ENCODE data around the gene LIF.

GRCh38 chr22:30267382-30268302 lies 21.1 kb upstream of the LIF start:
- TF ChIP-seq MAFK (IDR thresholded peaks at IDR 0.05; ENCODE audit: low read depth, low read length) (no peak), CTCF (conservative IDR thresholded peaks at IDR 0.05; ENCODE audit: low read depth, low read length) (no peak), POLR2A (IDR thresholded peaks at IDR 0.05; ENCODE audit: low read depth, low read length) (no peak), CEBPB (IDR thresholded peaks at IDR 0.05; ENCODE audit: low read depth, low read length) (no peak)
